Transverse colon (tissue), 4 donors: Measurements from ENCODE around the gene HEBP2. TPM values are rescaled to one million over a fixed set of nuclear protein-coding genes. Genes with fewer than 3 reads are reported as not detected.

ENCODE experiments used
- DNase-seq: peaks from one replicate; pipeline ENCODE4 v3.0.0-alpha.2; 2019
- H3K27ac ChIP-seq, 4 donors: fragments of 200-600 bp; sonication (generic); 2 replicates each; pipeline ENCODE4 v1.5.1; 2016 to 2018; ENCODE audit warnings: inconsistent platforms in 4 of 4
- H3K27me3 ChIP-seq: fragments of 200-600 bp; sonication (generic); 2 replicates; pipeline ENCODE4 v1.5.1; 2017; ENCODE audit warnings: inconsistent platforms
- H3K36me3 ChIP-seq, 4 donors: fragments of 200-600 bp; sonication (generic); 2 replicates each; pipeline ENCODE4 v1.5.1; 2017 to 2019; ENCODE audit warnings: inconsistent platforms in 4 of 4
- H3K4me1 ChIP-seq, 4 donors: fragments of 200-600 bp; sonication (generic); 2 replicates each; pipeline ENCODE4 v1.5.1; 2017 to 2020; ENCODE audit warnings: inconsistent platforms in 4 of 4
- H3K4me3 ChIP-seq, 4 donors: fragments of 200-600 bp; sonication (generic); 1 replicate in 1 of 4; 2 replicates in 3 of 4; pipeline versions ENCODE4 v1.5.1 to v1.6.1; 2017 to 2019; ENCODE audit warnings: inconsistent platforms in 4 of 4
- H3K9me3 ChIP-seq, 2 donors: fragments of 200-600 bp; sonication (generic); 2 replicates each; pipeline ENCODE4 v1.5.1; 2017 to 2019; ENCODE audit warnings: inconsistent platforms in 2 of 2
- CTCF ChIP-seq, 5 experiments: fragments of 200-600 bp in 3 of 5; fragments of 450-650 bp in 2 of 5; sonication (generic) in 3 of 5; IDR thresholded peaks; 1 replicate in 2 of 5; 2 replicates in 3 of 5; pipeline ENCODE4 v1.5.1; 2016 to 2017; ENCODE audit warnings: antibody characterized with exemption in 5 of 5, inconsistent platforms in 3 of 5, mild to moderate bottlenecking in 2 of 5, moderate library complexity in 1 of 5
- EP300 ChIP-seq: sonication (generic); formaldehyde crosslinking; IDR thresholded peaks from one replicate; pipeline ENCODE4 v1.6.1; 2017; ENCODE audit warnings: antibody characterized with exemption, low read depth
- POLR2A ChIP-seq: fragments of 450-650 bp; IDR thresholded peaks from one replicate; pipeline ENCODE4 v1.6.1; 2016; ENCODE audit warnings: antibody characterized with exemption, mild to moderate bottlenecking, moderate library complexity
- POLR2AphosphoS5 ChIP-seq, 3 donors: sonication (generic); formaldehyde crosslinking; IDR thresholded peaks; one replicate each; pipeline ENCODE4 v1.6.1; 2016; ENCODE audit warnings: antibody characterized with exemption in 3 of 3
- WGBS, 2 donors: methylation state at CpG; one replicate each; pipeline ENCODE4 v1.1.5; 2018; ENCODE audit warnings: low coverage in 1 of 2; 5-methylcytosine and 5-hydroxymethylcytosine counted together
- in situ Hi-C, 4 donors: fragments of 200-750 bp; cut with MboI; loops; one replicate each; pipeline versions ENCODE4 v1.15.0 to v1.15.1; 2017; ENCODE audit warnings: low sequenced_read_pairs in 3 of 4, low pct_ligation_motif_present in 1 of 4, low pct_unique_long_range_greater_than_20kb in 1 of 4
- intact Hi-C: fragments of 100-400 bp; cut with DNase I; formaldehyde crosslinking; loops from one replicate; pipeline ENCODE4 v1.15.1; 2023; ENCODE audit warnings: low total_unique reads
- total RNA-seq, 4 donors: library from RNA; depleted of rRNA; stranded (reverse); fragments of >200 nt; gene quantifications; one replicate each; pipeline ENCODE4 v1.1.0, GENCODE V29; 2016

Gene HEBP2
- total RNA-seq, 4 donors from 2014 or later, result 33.3 to 77.8 (median 73.4) TPM

GRCh38 chr6:138451043-138451442 lies 47.0 kb downstream of the HEBP2 start:
- TF ChIP-seq CTCF (IDR thresholded peaks at IDR 0.05), result no peak
- no peak for TF ChIP-seq POLR2A
- no peak for TF ChIP-seq EP300
- no peak for TF ChIP-seq POLR2AphosphoS5 (IDR thresholded peaks at IDR 0.05)
- no peak overlapping the region for H3K4me3 ChIP-seq
- H3K27ac ChIP-seq, result no peak overlapping the region
- no peak for DNase-seq
- WGBS, 2 donors, result 95 to 97% methylated on average over 3 of the region's 3 CpGs
- in situ Hi-C loops, result no loop called here
- no peaks in the 10 kb centered on the region for H3K27me3 ChIP-seq
- H3K36me3 ChIP-seq, result no peaks in the 10 kb centered on the region
- H3K4me1 ChIP-seq, result peaks cover 0 to 14% (median 6%) of the 10 kb centered on the region in 4 donors
- no peaks in the 10 kb centered on the region for H3K9me3 ChIP-seq
- intact Hi-C loops, result no loop called here

- no peaks in the 10 kb centered on the region for H3K9me3 ChIP-seq
- H3K4me3 ChIP-seq, result peak overlapping the region in 2 of 4 donors; percentile 7
- in situ Hi-C loops, result no loop called here
- peak overlapping the region; percentile 48 to 76 (median 66) for H3K27ac ChIP-seq
- no peaks in the 10 kb centered on the region for H3K36me3 ChIP-seq
- peak; percentile 85 for DNase-seq
- intact Hi-C loops, result no loop called here
- TF ChIP-seq POLR2A (no peak), EP300 (no peak), CTCF (IDR thresholded peaks at IDR 0.05) (no peak), POLR2AphosphoS5 (IDR thresholded peaks at IDR 0.05) (no peak)
- no peaks in the 10 kb centered on the region for H3K27me3 ChIP-seq
- 52% methylated on average over 4 to 9 of the region's 9 CpGs for WGBS, 2 donors
- peaks cover 0 to 26% (median 11%) of the 10 kb centered on the region in 4 donors for H3K4me1 ChIP-seq
Measured at GRCh38 chr6:138454981-138455706, 51.1 kb downstream of the HEBP2 start.

- peaks cover 0 to 26% (median 11%) of the 10 kb centered on the region in 4 donors for H3K4me1 ChIP-seq
- in situ Hi-C loops, result no loop called here
- 29 to 30% methylated on average over 4 to 7 of the region's 7 CpGs for WGBS, 2 donors
- DNase-seq, result no peak
- no peaks in the 10 kb centered on the region for H3K27me3 ChIP-seq
- peak overlapping the region; percentile 48 to 76 (median 66) for H3K27ac ChIP-seq
- no peaks in the 10 kb centered on the region for H3K36me3 ChIP-seq
- H3K9me3 ChIP-seq, result no peaks in the 10 kb centered on the region
- peak overlapping the region in 2 of 4 donors; percentile 7 for H3K4me3 ChIP-seq
- TF ChIP-seq EP300 (no peak), POLR2AphosphoS5 (IDR thresholded peaks at IDR 0.05) (no peak), POLR2A (no peak), CTCF (IDR thresholded peaks at IDR 0.05) (no peak)
- intact Hi-C loops, result no loop called here
Measured at GRCh38 chr6:138455746-138456400, 51.9 kb downstream of the HEBP2 start.

GRCh38 chr6:138456401-138456790 lies 52.4 kb downstream of the HEBP2 start:
- WGBS, 2 donors, result 28 to 43% methylated on average over 6 of the region's 6 CpGs
- peak overlapping the region; percentile 48 to 76 (median 66) for H3K27ac ChIP-seq
- H3K4me3 ChIP-seq, result no peak overlapping the region

More at GRCh38 chr6:138456401-138456790, 52.4 kb downstream of the HEBP2 start:
- in situ Hi-C loops (no loop called here), intact Hi-C loops (no loop called here)
- Histone ChIP-seq H3K36me3 (no peaks in the 10 kb centered on the region), H3K27me3 (no peaks in the 10 kb centered on the region), H3K9me3 (no peaks in the 10 kb centered on the region), H3K4me1 (peaks cover 0 to 26% (median 11%) of the 10 kb centered on the region in 4 donors)
- DNase-seq, result no peak
- TF ChIP-seq POLR2A (no peak), EP300 (no peak), POLR2AphosphoS5 (IDR thresholded peaks at IDR 0.05) (no peak), CTCF (IDR thresholded peaks at IDR 0.05) (no peak)
